Fibroblast of the aortic adventitia (primary cell): ENCODE data around the gene TMPRSS4. TPM values are rescaled to one million over a fixed set of nuclear protein-coding genes. Genes with fewer than 3 reads are reported as not detected.

Experiments used
- DNase-seq: peaks from one replicate; pipeline ENCODE4 v3.0.0-alpha.2; 2010; ENCODE audit warnings: low read depth
- H3K4me3 ChIP-seq: 2 replicates; pipeline ENCODE4 v1.5.1; 2011; ENCODE audit warnings: low read depth, mild to moderate bottlenecking, control low read depth, low read length, moderate library complexity
- total RNA-seq: library from RNA; depleted of rRNA; stranded (reverse); fragments of >200 nt; gene quantifications from 2 replicates; pipeline ENCODE4 v1.2.3, GENCODE V29; 2012; ENCODE audit warnings: low replicate concordance
- TF ChIP-seq, protein P1 (sequence below): IDR thresholded peaks from 2 replicates; pipeline ENCODE4 v1.5.1; 2011; ENCODE audit warnings: mild to moderate bottlenecking, low read length, control low read depth, inconsistent platforms; ENCODE audit not compliant: insufficient read depth

The TMPRSS4 gene
- total RNA-seq, 1 donor = not detected

DNA sequence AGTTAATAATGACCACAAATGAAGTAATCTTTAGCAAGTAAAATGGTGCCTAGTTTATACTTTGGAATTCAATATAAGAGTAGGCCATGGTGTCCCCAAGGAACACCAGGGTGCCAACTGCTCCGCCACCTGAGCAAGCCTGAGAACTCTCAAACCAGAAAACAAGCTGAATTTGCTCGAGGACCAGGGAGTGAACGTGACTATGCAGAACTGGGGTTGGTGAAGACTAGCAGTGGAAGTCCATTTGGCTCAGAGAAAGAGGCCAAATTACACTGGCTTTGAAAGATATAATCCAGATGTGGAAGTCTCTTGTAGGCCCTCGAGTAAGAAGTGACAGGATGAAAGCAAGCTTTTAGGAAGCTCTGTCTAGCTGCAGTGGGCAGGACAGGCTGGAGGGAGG lies 18.6 kb downstream of the TMPRSS4 start:
- TF ChIP-seq, protein P1, sequence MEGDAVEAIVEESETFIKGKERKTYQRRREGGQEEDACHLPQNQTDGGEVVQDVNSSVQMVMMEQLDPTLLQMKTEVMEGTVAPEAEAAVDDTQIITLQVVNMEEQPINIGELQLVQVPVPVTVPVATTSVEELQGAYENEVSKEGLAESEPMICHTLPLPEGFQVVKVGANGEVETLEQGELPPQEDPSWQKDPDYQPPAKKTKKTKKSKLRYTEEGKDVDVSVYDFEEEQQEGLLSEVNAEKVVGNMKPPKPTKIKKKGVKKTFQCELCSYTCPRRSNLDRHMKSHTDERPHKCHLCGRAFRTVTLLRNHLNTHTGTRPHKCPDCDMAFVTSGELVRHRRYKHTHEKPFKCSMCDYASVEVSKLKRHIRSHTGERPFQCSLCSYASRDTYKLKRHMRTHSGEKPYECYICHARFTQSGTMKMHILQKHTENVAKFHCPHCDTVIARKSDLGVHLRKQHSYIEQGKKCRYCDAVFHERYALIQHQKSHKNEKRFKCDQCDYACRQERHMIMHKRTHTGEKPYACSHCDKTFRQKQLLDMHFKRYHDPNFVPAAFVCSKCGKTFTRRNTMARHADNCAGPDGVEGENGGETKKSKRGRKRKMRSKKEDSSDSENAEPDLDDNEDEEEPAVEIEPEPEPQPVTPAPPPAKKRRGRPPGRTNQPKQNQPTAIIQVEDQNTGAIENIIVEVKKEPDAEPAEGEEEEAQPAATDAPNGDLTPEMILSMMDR = no peak
- H3K4me3 ChIP-seq = no peak overlapping the region
- DNase-seq = no peak

DNA sequence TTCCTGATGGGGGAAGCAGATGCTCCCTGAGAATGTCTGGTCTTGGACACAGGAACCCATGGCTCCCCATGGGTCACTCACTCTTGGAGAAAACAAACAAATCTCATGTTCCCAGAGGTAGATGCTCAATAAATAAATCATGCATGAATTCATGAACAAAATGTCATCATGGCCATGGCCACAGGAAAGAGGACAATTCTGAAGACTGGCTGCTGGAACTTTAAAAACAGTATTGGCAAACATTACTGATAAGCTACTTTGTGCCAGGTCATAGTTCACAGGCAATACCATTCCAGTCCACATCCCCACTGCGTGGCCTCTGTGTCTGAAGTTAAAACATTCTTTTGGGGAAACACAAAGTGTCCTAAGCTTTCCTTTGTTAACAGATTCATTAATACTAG lies 19.1 kb downstream of the TMPRSS4 start:
- TF ChIP-seq, protein P1 = no peak
- no peak for DNase-seq
- no peak overlapping the region for H3K4me3 ChIP-seq

DNA sequence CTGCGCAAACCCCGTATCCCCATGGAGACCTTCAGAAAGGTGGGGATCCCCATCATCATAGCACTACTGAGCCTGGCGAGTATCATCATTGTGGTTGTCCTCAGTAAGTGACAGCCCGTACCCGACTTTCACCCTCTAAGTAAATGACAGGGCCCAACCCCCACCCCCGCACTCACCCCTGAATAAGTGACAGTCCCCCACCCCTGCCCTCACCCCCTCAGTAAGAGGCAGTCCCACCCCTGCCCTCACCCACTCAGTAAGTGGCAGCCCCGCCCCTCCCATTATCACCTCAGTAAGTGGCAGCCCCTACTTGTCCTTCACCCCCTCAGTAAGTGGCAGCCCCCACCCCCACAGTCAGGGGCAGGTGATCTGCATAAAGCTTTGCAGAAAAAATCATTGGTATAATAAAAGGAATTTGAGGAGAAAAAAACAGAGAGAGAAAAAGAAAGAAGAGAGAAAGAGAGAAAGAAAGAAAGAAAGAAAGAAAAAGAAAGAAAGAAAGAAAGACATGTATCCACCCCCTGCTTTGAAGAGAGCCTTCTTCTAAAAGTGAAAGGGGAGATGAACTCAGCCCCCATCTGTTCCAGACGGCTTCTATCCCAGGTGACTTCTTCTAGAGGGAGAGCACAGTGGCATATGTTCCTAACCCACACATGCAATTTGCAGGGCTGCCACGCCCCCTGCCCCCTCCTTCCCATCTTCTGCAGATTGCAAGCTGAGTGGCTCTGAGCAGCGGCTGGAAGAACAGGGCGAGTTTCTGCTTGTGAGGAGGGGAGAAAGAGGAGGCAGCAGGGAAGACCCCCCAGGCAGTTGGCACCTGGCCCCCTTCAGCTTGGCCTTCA lies 22.3 kb downstream of the TMPRSS4 start:
- no peak overlapping the region for H3K4me3 ChIP-seq
- TF ChIP-seq, protein P1 = no peak
- no peak for DNase-seq

DNA sequence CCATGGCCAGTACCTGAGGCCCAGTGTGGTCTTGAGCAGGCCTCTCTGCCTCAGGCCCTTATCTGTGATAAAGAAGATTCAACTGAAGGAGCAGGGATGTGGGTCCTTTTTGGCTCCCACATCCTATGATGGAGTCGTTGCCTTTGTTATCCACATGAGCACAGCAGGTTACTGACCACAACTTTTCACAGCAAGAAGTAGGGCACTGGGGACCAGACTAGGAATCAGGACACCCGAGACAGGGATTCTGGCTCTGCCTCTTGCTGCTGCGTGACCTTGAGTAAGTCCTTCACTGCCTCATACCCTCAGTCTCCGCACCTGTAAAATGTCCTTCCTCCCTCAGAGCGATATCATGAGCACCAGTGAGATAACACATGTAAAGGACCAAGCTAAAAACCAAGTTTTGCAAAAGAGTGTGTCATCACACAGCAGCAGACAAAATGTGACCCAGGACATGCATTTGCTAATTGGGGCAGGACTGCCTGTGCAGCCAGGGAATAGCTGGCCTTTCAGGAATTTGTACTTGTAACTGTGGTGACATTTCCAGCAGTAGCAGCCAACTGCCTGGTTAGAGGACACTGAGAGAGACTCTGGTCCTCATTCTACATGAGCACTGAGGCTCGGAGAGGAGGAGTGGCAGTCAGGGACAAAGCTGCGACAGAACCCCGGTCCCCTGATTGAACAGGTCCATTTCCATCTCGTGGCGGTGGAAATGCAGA lies 23.1 kb downstream of the TMPRSS4 start:
- DNase-seq = no peak

DNA sequence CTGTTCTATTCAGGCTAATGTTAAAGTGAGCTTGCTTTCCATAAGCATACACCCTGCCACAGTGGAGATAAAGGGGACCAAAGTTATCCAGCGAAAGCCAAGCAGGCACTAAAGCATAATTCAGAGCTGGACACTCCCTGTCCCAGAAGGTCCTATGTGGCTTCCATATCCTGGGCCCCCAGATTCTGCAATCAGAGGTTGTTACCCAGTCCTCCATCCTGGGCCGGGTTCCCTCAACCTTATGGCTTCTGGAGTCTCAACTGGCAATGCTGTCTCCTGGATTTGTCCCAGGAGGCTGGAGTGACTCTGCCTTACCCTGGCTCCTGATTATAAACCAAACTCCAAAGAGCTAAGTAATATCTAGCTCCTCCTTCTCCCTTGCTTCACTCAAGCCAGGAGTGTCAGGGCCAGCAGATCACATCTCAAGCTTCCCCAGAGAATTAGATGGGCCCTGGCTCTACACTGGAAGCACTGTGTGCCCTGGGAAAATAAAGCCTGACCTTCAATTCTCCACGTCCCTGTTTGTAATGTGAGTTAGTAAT lies 23.9 kb downstream of the TMPRSS4 start:
- TF ChIP-seq, protein P1 = no peak
- DNase-seq = no peak
- no peak overlapping the region for H3K4me3 ChIP-seq

More for the DNA sequence above, 23.1 kb downstream of the TMPRSS4 start:
- TF ChIP-seq, protein P1 = no peak
- H3K4me3 ChIP-seq = no peak overlapping the region

DNA sequence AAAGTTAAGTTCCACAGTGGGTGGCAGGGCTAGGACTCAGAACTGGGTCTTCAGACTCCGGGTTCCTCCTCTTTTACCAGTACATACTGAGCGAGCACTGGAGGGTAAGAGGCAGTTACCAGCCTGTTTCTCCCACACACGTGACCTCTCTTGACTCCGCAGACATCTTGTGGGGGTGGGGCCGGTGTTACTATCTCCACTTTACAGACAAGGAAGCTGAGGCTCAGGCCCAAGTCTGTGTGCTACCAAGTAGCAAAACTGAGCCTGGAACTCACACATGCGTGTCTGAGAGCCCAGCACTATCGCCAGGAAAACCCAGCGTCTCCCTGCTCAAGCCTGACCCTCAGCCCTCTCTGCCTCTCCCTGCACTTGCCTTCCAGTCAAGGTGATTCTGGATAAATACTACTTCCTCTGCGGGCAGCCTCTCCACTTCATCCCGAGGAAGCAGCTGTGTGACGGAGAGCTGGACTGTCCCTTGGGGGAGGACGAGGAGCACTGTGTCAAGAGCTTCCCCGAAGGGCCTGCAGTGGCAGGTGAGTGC lies 25.9 kb downstream of the TMPRSS4 start:
- TF ChIP-seq, protein P1 = no peak
- no peak for DNase-seq
- no peak overlapping the region for H3K4me3 ChIP-seq
